Measurements from ENCODE around the gene ATP10B.

ATP10B gene

DNA sequence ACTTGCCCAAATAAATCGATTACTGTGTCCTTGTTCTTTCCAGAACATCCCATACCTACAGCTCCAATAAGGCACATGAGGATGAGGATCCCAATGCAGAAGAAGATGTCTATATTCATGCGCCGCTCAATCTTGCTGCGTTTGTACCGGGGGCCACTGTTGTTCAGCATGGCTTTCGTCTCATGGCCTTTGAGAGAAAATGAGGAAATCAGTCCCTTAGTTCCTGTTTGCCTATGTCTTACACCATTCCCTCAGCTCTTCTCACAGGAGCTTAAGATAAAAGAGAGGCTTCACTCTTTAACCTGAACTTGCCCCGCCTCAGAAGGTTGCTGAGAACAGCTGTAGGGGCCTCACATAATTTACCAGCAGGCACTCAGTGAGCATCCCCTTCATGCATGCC lies 211.6 kb downstream of the ATP10B start:
- WGBS: 80% methylated on average over 7 of the region's 7 CpGs
- H2BK120ac ChIP-seq (ENCODE audit: low read depth, low read length): no peak overlapping the region
- H3K27ac ChIP-seq (ENCODE audit: low read length, poor library complexity, severe bottlenecking): no peak overlapping the region

DNA sequence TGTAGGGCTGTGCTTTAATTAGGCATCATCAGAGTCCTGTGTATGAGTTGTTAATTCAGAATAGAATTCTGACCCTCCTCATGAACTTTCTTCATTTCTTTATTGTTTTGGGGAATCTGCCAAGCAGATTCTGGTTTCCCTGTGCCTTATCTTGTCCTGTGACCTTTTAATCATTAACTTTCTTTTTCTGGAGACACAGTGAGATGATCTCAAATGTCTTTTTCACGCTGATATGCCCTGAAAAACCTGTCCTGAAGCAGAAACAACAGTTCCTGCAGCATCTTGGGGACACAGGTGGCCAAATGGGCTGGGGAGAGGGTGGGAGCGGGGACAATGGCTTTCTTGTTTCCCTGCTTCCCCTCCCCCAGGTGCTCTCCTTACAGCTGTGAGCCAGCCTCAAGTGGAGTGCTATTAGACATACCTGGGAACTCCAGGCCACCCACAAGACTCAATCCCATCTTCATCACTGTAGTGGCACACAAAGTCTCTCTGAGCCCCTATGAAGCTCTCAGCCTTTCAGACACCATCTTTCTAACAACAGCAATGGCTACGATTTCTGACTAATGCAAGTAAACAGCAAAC lies 213.8 kb downstream of the ATP10B start:
- H2BK15ac ChIP-seq (ENCODE audit: low read depth, poor library complexity, severe bottlenecking): no peak overlapping the region
- no peaks in the 10 kb centered on the region for H3K9me3 ChIP-seq (ENCODE audit: control insufficient read depth, low read length)
- H3K27me3 ChIP-seq (ENCODE audit: control insufficient read depth in 1 of 2, insufficient read depth in 1 of 2, low read length in 2 of 2): no peaks in the 10 kb centered on the region
- no peak overlapping the region for H3K18ac ChIP-seq (ENCODE audit: low read depth in 1 of 2, low read length in 2 of 2)
- no peak overlapping the region for H3K14ac ChIP-seq (ENCODE audit: low read length in 2 of 2)
- no peak overlapping the region for H2AK5ac ChIP-seq (ENCODE audit: low read length, severe bottlenecking)
- no peak overlapping the region for H3K9ac ChIP-seq (ENCODE audit: low read length)
- H3K4me3 ChIP-seq (ENCODE audit: insufficient read depth in 1 of 2, low read depth in 1 of 2, low read length in 2 of 2): no peak overlapping the region
- H4K91ac ChIP-seq (ENCODE audit: low read length): no peak overlapping the region
- no peaks in the 10 kb centered on the region for H3K79me1 ChIP-seq (replicated peaks; ENCODE audit: low read length, poor library complexity, severe bottlenecking)
- H3K4me2 ChIP-seq (ENCODE audit: low read length, poor library complexity, severe bottlenecking): no peak overlapping the region
- no peak overlapping the region for H4K8ac ChIP-seq (ENCODE audit: low read length)
- WGBS: 63% methylated on average over 3 of the region's 3 CpGs
- no peak for DNase-seq
- H3K23ac ChIP-seq (ENCODE audit: low read length in 2 of 2): no peak overlapping the region
- no peak overlapping the region for H2AFZ ChIP-seq (ENCODE audit: low read depth, low read length)
- H3K36me3 ChIP-seq (ENCODE audit: control insufficient read depth in 1 of 2, insufficient read depth in 2 of 2, low read depth in 1 of 2, low read length in 2 of 2): no peaks in the 10 kb centered on the region
- no peaks in the 10 kb centered on the region for H3K4me1 ChIP-seq (ENCODE audit: control insufficient read depth, insufficient read depth, low read depth, low read length)
- H2BK12ac ChIP-seq (ENCODE audit: low read length in 2 of 2): no peak overlapping the region
- no peak overlapping the region for H3K4ac ChIP-seq (ENCODE audit: low read depth in 1 of 2, low read length in 2 of 2)
- no peak overlapping the region for H3K27ac ChIP-seq (ENCODE audit: low read length, poor library complexity, severe bottlenecking)
- H2BK120ac ChIP-seq (ENCODE audit: low read depth, low read length): no peak overlapping the region
- H2BK5ac ChIP-seq (ENCODE audit: low read depth, low read length, poor library complexity, severe bottlenecking): no peak overlapping the region

More for the DNA sequence above, 211.6 kb downstream of the ATP10B start:
- H3K36me3 ChIP-seq (ENCODE audit: control insufficient read depth in 1 of 2, insufficient read depth in 2 of 2, low read depth in 1 of 2, low read length in 2 of 2): no peaks in the 10 kb centered on the region
- no peak overlapping the region for H3K14ac ChIP-seq (ENCODE audit: low read length in 2 of 2)
- no peak overlapping the region for H2BK15ac ChIP-seq (ENCODE audit: low read depth, poor library complexity, severe bottlenecking)
- H2BK5ac ChIP-seq (ENCODE audit: low read depth, low read length, poor library complexity, severe bottlenecking): no peak overlapping the region
- no peak overlapping the region for H3K23ac ChIP-seq (ENCODE audit: low read length in 2 of 2)
- no peak overlapping the region for H2AK5ac ChIP-seq (ENCODE audit: low read length, severe bottlenecking)
- H3K4me1 ChIP-seq (ENCODE audit: control insufficient read depth, insufficient read depth, low read depth, low read length): no peaks in the 10 kb centered on the region
- no peak overlapping the region for H3K4me2 ChIP-seq (ENCODE audit: low read length, poor library complexity, severe bottlenecking)
- no peak overlapping the region for H2BK12ac ChIP-seq (ENCODE audit: low read length in 2 of 2)
- no peak overlapping the region for H2AFZ ChIP-seq (ENCODE audit: low read depth, low read length)
- DNase-seq: no peak
- no peak overlapping the region for H3K4ac ChIP-seq (ENCODE audit: low read depth in 1 of 2, low read length in 2 of 2)
- H3K18ac ChIP-seq (ENCODE audit: low read depth in 1 of 2, low read length in 2 of 2): no peak overlapping the region
- H3K27me3 ChIP-seq (ENCODE audit: control insufficient read depth in 1 of 2, insufficient read depth in 1 of 2, low read length in 2 of 2): no peaks in the 10 kb centered on the region
- H3K9ac ChIP-seq (ENCODE audit: low read length): no peak overlapping the region
- no peak overlapping the region for H4K8ac ChIP-seq (ENCODE audit: low read length)
- H3K79me1 ChIP-seq (replicated peaks; ENCODE audit: low read length, poor library complexity, severe bottlenecking): no peaks in the 10 kb centered on the region
- H4K91ac ChIP-seq (ENCODE audit: low read length): no peak overlapping the region
- no peaks in the 10 kb centered on the region for H3K9me3 ChIP-seq (ENCODE audit: control insufficient read depth, low read length)
- no peak overlapping the region for H3K4me3 ChIP-seq (ENCODE audit: insufficient read depth in 1 of 2, low read depth in 1 of 2, low read length in 2 of 2)

DNA sequence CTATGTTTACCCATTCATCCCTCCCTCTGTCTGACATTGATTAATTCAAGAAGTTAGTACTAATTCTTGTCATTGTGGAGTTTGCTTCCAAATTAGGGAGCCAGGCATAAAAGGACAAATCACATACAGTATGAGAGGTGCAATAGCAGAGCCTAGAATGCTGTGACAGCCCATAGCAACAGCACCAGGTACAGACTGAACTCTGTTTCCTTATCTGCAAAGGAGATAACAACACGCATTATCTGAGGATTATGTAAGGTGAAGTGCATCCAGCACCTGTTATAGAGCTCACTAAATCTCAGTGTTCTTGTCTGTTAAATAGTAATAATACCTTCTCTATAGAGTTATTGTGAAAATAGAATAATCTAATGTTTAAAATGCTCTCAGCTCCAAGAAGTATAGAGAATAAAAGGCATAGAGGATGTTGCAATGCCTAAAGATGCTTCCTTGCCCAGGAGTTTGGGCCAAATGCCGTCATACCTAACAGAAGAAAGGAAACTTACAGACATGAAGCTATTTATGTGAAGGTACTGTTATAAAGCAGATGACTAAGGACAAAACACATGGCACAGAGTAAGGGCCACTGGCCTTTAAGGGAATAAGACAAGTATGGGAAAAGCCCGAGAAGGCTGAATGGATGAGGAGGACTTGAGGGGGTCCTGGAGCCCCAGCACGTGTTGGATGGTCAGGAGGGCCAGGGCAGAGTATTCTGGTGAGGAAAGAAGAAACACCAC lies 214.5 kb downstream of the ATP10B start:
- Histone ChIP-seq H3K27ac (ENCODE audit: low read length, poor library complexity, severe bottlenecking) (no peak overlapping the region), H3K36me3 (ENCODE audit: control insufficient read depth in 1 of 2, insufficient read depth in 2 of 2, low read depth in 1 of 2, low read length in 2 of 2) (no peaks in the 10 kb centered on the region), H3K27me3 (ENCODE audit: control insufficient read depth in 1 of 2, insufficient read depth in 1 of 2, low read length in 2 of 2) (no peaks in the 10 kb centered on the region), H3K79me1 (replicated peaks; ENCODE audit: low read length, poor library complexity, severe bottlenecking) (no peaks in the 10 kb centered on the region), H3K4me2 (ENCODE audit: low read length, poor library complexity, severe bottlenecking) (no peak overlapping the region), H3K23ac (ENCODE audit: low read length in 2 of 2) (no peak overlapping the region), H2BK15ac (ENCODE audit: low read depth, poor library complexity, severe bottlenecking) (no peak overlapping the region), H4K91ac (ENCODE audit: low read length) (no peak overlapping the region), H3K18ac (ENCODE audit: low read depth in 1 of 2, low read length in 2 of 2) (no peak overlapping the region), H4K8ac (ENCODE audit: low read length) (no peak overlapping the region), H2BK12ac (ENCODE audit: low read length in 2 of 2) (no peak overlapping the region), H3K4me3 (ENCODE audit: insufficient read depth in 1 of 2, low read depth in 1 of 2, low read length in 2 of 2) (no peak overlapping the region), H3K4me1 (ENCODE audit: control insufficient read depth, insufficient read depth, low read depth, low read length) (no peaks in the 10 kb centered on the region), H3K4ac (ENCODE audit: low read depth in 1 of 2, low read length in 2 of 2) (no peak overlapping the region), H3K14ac (ENCODE audit: low read length in 2 of 2) (no peak overlapping the region), H3K9me3 (ENCODE audit: control insufficient read depth, low read length) (no peaks in the 10 kb centered on the region), H2AK5ac (ENCODE audit: low read length, severe bottlenecking) (no peak overlapping the region), H2BK5ac (ENCODE audit: low read depth, low read length, poor library complexity, severe bottlenecking) (no peak overlapping the region), H2AFZ (ENCODE audit: low read depth, low read length) (no peak overlapping the region), H3K9ac (ENCODE audit: low read length) (no peak overlapping the region), H2BK120ac (ENCODE audit: low read depth, low read length) (no peak overlapping the region)
- WGBS: 72% methylated on average over 2 of the region's 4 CpGs
- DNase-seq: no peak

DNA sequence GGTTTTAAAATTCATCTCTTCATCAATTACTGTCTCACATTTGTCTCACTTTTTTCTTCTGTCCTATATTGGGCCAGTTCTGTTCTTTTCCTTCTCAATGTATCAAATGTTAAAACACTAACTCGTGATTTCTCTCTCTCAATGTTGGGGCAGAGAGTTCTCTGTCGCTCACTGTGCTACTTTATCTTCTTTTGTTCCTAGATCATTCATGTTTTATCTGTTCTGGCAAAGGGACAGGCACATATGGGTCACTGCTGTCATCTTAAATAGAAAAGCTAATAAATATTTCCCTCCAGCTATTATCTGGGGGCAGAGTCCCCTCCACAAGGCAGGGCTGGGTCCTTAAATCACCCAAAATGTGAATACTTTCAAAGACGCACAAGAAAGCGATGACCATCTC lies 216.3 kb downstream of the ATP10B start:
- no peak overlapping the region for H3K4ac ChIP-seq (ENCODE audit: low read depth in 1 of 2, low read length in 2 of 2)
- H3K14ac ChIP-seq (ENCODE audit: low read length in 2 of 2): no peak overlapping the region
- H3K79me1 ChIP-seq (replicated peaks; ENCODE audit: low read length, poor library complexity, severe bottlenecking): no peaks in the 10 kb centered on the region
- no peak overlapping the region for H3K4me2 ChIP-seq (ENCODE audit: low read length, poor library complexity, severe bottlenecking)
- no peak overlapping the region for H3K18ac ChIP-seq (ENCODE audit: low read depth in 1 of 2, low read length in 2 of 2)
- no peak overlapping the region for H2BK12ac ChIP-seq (ENCODE audit: low read length in 2 of 2)
- no peaks in the 10 kb centered on the region for H3K36me3 ChIP-seq (ENCODE audit: control insufficient read depth in 1 of 2, insufficient read depth in 2 of 2, low read depth in 1 of 2, low read length in 2 of 2)
- H2BK120ac ChIP-seq (ENCODE audit: low read depth, low read length): no peak overlapping the region
- no peak overlapping the region for H3K9ac ChIP-seq (ENCODE audit: low read length)
- H2AFZ ChIP-seq (ENCODE audit: low read depth, low read length): no peak overlapping the region
- no peak overlapping the region for H4K8ac ChIP-seq (ENCODE audit: low read length)
- WGBS: 66% methylated on average over 3 of the region's 4 CpGs
- no peak for DNase-seq
- no peak overlapping the region for H3K23ac ChIP-seq (ENCODE audit: low read length in 2 of 2)
- H2AK5ac ChIP-seq (ENCODE audit: low read length, severe bottlenecking): no peak overlapping the region
- H3K27ac ChIP-seq (ENCODE audit: low read length, poor library complexity, severe bottlenecking): no peak overlapping the region
- no peak overlapping the region for H2BK5ac ChIP-seq (ENCODE audit: low read depth, low read length, poor library complexity, severe bottlenecking)
- no peaks in the 10 kb centered on the region for H3K9me3 ChIP-seq (ENCODE audit: control insufficient read depth, low read length)
- no peaks in the 10 kb centered on the region for H3K27me3 ChIP-seq (ENCODE audit: control insufficient read depth in 1 of 2, insufficient read depth in 1 of 2, low read length in 2 of 2)
- no peak overlapping the region for H2BK15ac ChIP-seq (ENCODE audit: low read depth, poor library complexity, severe bottlenecking)
- no peaks in the 10 kb centered on the region for H3K4me1 ChIP-seq (ENCODE audit: control insufficient read depth, insufficient read depth, low read depth, low read length)
- H3K4me3 ChIP-seq (ENCODE audit: insufficient read depth in 1 of 2, low read depth in 1 of 2, low read length in 2 of 2): no peak overlapping the region
- H4K91ac ChIP-seq (ENCODE audit: low read length): no peak overlapping the region

Measured in mesenchymal stem cell (in vitro differentiated cells and primary cell).